OCI-LY3 (cell line): ENCODE data around the gene MAP3K5.
A peak's percentile ranks its signal among the peaks of the same experiment; 100 is the strongest.

Experiments
- H2AFZ ChIP-seq: fragments of 200-600, 300-600 bp; shearing (Covaris generic); 2 replicates; pipeline ENCODE4 v1.6.0; 2014; ENCODE audit warnings: antibody characterized with exemption, low read depth, low read length
- H3K27ac ChIP-seq: fragments of 200-600, 300-600 bp; sonication (generic); 2 replicates; pipeline ENCODE4 v1.5.1; 2014; ENCODE audit warnings: mild to moderate bottlenecking, low read length, moderate library complexity, mixed read lengths
- H3K27me3 ChIP-seq: fragments of 200-600, 300-600 bp; sonication (generic); 2 replicates; pipeline ENCODE4 v1.6.1; 2014; ENCODE audit warnings: low read depth, low read length, mixed read lengths
- H3K36me3 ChIP-seq: fragments of 200-600, 300-600 bp; sonication (generic); replicated peaks from 2 replicates; pipeline ENCODE3; 2014; ENCODE audit warnings: low read depth, low read length, mixed read lengths
- H3K4me1 ChIP-seq: fragments of 300-600, 200-600 bp; sonication (generic); 2 replicates; pipeline ENCODE4 v1.6.1; 2014; ENCODE audit warnings: low read length, mixed read lengths
- H3K4me2 ChIP-seq: fragments of 200-600, 300-600 bp; sonication (generic); 2 replicates; pipeline ENCODE4 v1.6.1; 2014; ENCODE audit warnings: low read length, mixed read lengths
- H3K4me3 ChIP-seq: fragments of 300-600, 200-600 bp; sonication (generic); 2 replicates; pipeline ENCODE4 v1.5.1; 2014; ENCODE audit warnings: antibody characterized with exemption, mild to moderate bottlenecking, low read length, moderate library complexity
- H3K79me2 ChIP-seq: fragments of 300-600, 200-600 bp; shearing (Covaris generic); 2 replicates; pipeline ENCODE4 v1.6.1; 2014; ENCODE audit warnings: mild to moderate bottlenecking, low read length, mixed read lengths
- H3K9ac ChIP-seq: fragments of 300-600, 200-600 bp; shearing (Covaris generic); 2 replicates; pipeline ENCODE4 v1.6.0; 2014; ENCODE audit warnings: mild to moderate bottlenecking, low read length, moderate library complexity
- H3K9me3 ChIP-seq: fragments of 200-600, 300-600 bp; shearing (Covaris generic); 2 replicates; pipeline ENCODE4 v1.6.1; 2014; ENCODE audit warnings: low read length, mixed read lengths; ENCODE audit not compliant: insufficient read depth
- H4K20me1 ChIP-seq: fragments of 200-600, 300-600 bp; sonication (generic); 2 replicates; pipeline ENCODE4 v1.6.1; 2016; ENCODE audit warnings: low read length, mixed read lengths; ENCODE audit not compliant: insufficient read depth
- CTCF ChIP-seq: fragments of 200-600, 300-600 bp; sonication (generic); IDR thresholded peaks from 2 replicates; pipeline ENCODE4 v1.5.1; 2014; ENCODE audit warnings: antibody characterized with exemption, low read length, low read depth
- EZH2phosphoT487 ChIP-seq: fragments of 200-600 bp; shearing (Covaris generic); IDR thresholded peaks from 2 replicates; pipeline ENCODE4 v1.6.1; 2018; ENCODE audit warnings: antibody characterized with exemption, mixed run types, low read depth

The MAP3K5 gene

GRCh38 chr6:136723780-136724179 lies 68.5 kb downstream of the MAP3K5 start:
- Histone ChIP-seq H3K36me3 (no peaks in the 10 kb centered on the region), H3K9me3 (no peaks in the 10 kb centered on the region), H3K4me2 (peak overlapping the region; percentile 44), H2AFZ (no peak overlapping the region), H3K9ac (no peak overlapping the region), H3K79me2 (no peaks in the 10 kb centered on the region), H3K4me1 (peaks cover 29% of the 10 kb centered on the region), H3K27me3 (no peaks in the 10 kb centered on the region), H4K20me1 (no peaks in the 10 kb centered on the region), H3K27ac (no peak overlapping the region), H3K4me3 (no peak overlapping the region)
- no peak for TF ChIP-seq EZH2phosphoT487
- TF ChIP-seq CTCF, result no peak

GRCh38 chr6:136721467-136721866 lies 70.8 kb downstream of the MAP3K5 start:
- Histone ChIP-seq H3K9ac (no peak overlapping the region), H3K4me3 (no peak overlapping the region), H3K4me1 (peaks cover 34% of the 10 kb centered on the region), H2AFZ (no peak overlapping the region), H3K27me3 (no peaks in the 10 kb centered on the region), H4K20me1 (no peaks in the 10 kb centered on the region), H3K27ac (no peak overlapping the region), H3K9me3 (no peaks in the 10 kb centered on the region), H3K79me2 (no peaks in the 10 kb centered on the region), H3K36me3 (no peaks in the 10 kb centered on the region), H3K4me2 (no peak overlapping the region)
- no peak for TF ChIP-seq EZH2phosphoT487
- no peak for TF ChIP-seq CTCF

- H3K79me2 ChIP-seq, result no peaks in the 10 kb centered on the region
- no peaks in the 10 kb centered on the region for H3K36me3 ChIP-seq
- H4K20me1 ChIP-seq, result no peaks in the 10 kb centered on the region
- H3K4me1 ChIP-seq, result peaks cover 34% of the 10 kb centered on the region
- H3K4me2 ChIP-seq, result peak overlapping the region; percentile 91
- TF ChIP-seq CTCF, result no peak
- peak overlapping the region; percentile 16; the same call in 1 of the 2 replicates for H3K9ac ChIP-seq
- H2AFZ ChIP-seq, result peak overlapping the region; percentile 46
- peak overlapping the region; percentile 76 for H3K4me3 ChIP-seq
- peak overlapping the region; percentile 14; the same call in 1 of the 2 replicates for H3K27ac ChIP-seq
- no peaks in the 10 kb centered on the region for H3K27me3 ChIP-seq
- no peaks in the 10 kb centered on the region for H3K9me3 ChIP-seq
Measured at GRCh38 chr6:136720045-136720770, 72.1 kb downstream of the MAP3K5 start.

GRCh38 chr6:136719280-136720044 lies 72.8 kb downstream of the MAP3K5 start:
- no peak overlapping the region for H2AFZ ChIP-seq

More at GRCh38 chr6:136719280-136720044, 72.8 kb downstream of the MAP3K5 start:
- Histone ChIP-seq H3K79me2 (no peaks in the 10 kb centered on the region), H3K27me3 (no peaks in the 10 kb centered on the region), H4K20me1 (no peaks in the 10 kb centered on the region), H3K27ac (no peak overlapping the region), H3K9me3 (no peaks in the 10 kb centered on the region), H3K9ac (no peak overlapping the region), H3K4me1 (peaks cover 34% of the 10 kb centered on the region), H3K4me3 (peak overlapping the region; percentile 76), H3K36me3 (no peaks in the 10 kb centered on the region), H3K4me2 (peak overlapping the region; percentile 91)
- TF ChIP-seq CTCF (no peak), EZH2phosphoT487 (no peak)
